Measurements from ENCODE around the gene MAML3. TPM values are rescaled to one million over a fixed set of nuclear protein-coding genes. Genes with fewer than 3 reads are reported as not detected.

Gene MAML3
- total RNA-seq, 1 experiment from 2014 or later, result 0.89 TPM

GRCh38 chr4:139674875-139675550 is 479.0 kb downstream of the MAML3 start:
- DNase-seq (ENCODE audit: unreplicated experiment), result no peak
- Mint-ChIP-seq H3K36me3 (ENCODE audit: insufficient read depth, unreplicated experiment) (peaks cover 24% of the 10 kb centered on the region), H3K4me1 (ENCODE audit: insufficient read depth, unreplicated experiment) (peaks cover 11% of the 10 kb centered on the region), H3K4me3 (ENCODE audit: unreplicated experiment) (no peak overlapping the region), H3K27ac (ENCODE audit: low read depth, unreplicated experiment) (no peak overlapping the region), H3K9me3 (ENCODE audit: unreplicated experiment) (no peaks in the 10 kb centered on the region), H3K27me3 (ENCODE audit: insufficient read depth, unreplicated experiment) (no peaks in the 10 kb centered on the region)
- intact Hi-C loops (cut with micrococcal nuclease), result no loop called here
- ChIA-PET POLR2A (interaction anchor here (1.2 to 1.8 kb wide), 2 partner anchors 9 to 17 kb away, joined by 3 to 10 read pairs; no protein-coding TSS in a partner anchor), CTCF (interaction anchor here (0.6 to 1.7 kb wide), 3 partner anchors 14 to 920 kb away, joined by 3 to 4 read pairs (median 3); no protein-coding TSS in a partner anchor)
- BruUV-seq (replicated peaks), result no TSS peak
- no peak for TF ChIP-seq CTCF (IDR thresholded peaks at IDR 0.05; ENCODE audit: unreplicated experiment)

- BruUV-seq (replicated peaks), result no TSS peak
- intact Hi-C loops (cut with micrococcal nuclease), result no loop called here
- H3K27me3 Mint-ChIP-seq (ENCODE audit: insufficient read depth, unreplicated experiment), result no peaks in the 10 kb centered on the region
- CTCF ChIA-PET, result interaction anchor here (0.7 to 1.8 kb wide), 4 partner anchors 10 to 18 kb away, joined by 3 to 7 read pairs (median 4); no protein-coding TSS in a partner anchor
- H3K4me1 Mint-ChIP-seq (ENCODE audit: insufficient read depth, unreplicated experiment), result peaks cover 24% of the 10 kb centered on the region
- POLR2A ChIA-PET, result interaction anchor here (0.8 kb wide), 1 partner anchor 15 kb away, joined by 3 read pairs; no protein-coding TSS in a partner anchor
- H3K4me3 Mint-ChIP-seq (ENCODE audit: unreplicated experiment), result no peak overlapping the region
- no peak for TF ChIP-seq CTCF (IDR thresholded peaks at IDR 0.05; ENCODE audit: unreplicated experiment)
- no peaks in the 10 kb centered on the region for H3K9me3 Mint-ChIP-seq (ENCODE audit: unreplicated experiment)
- peaks cover 7% of the 10 kb centered on the region for H3K36me3 Mint-ChIP-seq (ENCODE audit: insufficient read depth, unreplicated experiment)
- H3K27ac Mint-ChIP-seq (ENCODE audit: low read depth, unreplicated experiment), result no peak overlapping the region
- DNase-seq (ENCODE audit: unreplicated experiment), result no peak
These were observed 481.3 kb downstream of the MAML3 start for GRCh38 chr4:139672732-139673131.

- intact Hi-C loops (cut with micrococcal nuclease), result no loop called here
- no peak for DNase-seq (ENCODE audit: unreplicated experiment)
- Mint-ChIP-seq H3K27me3 (ENCODE audit: insufficient read depth, unreplicated experiment) (no peaks in the 10 kb centered on the region), H3K27ac (ENCODE audit: low read depth, unreplicated experiment) (no peak overlapping the region), H3K4me3 (ENCODE audit: unreplicated experiment) (no peak overlapping the region), H3K36me3 (ENCODE audit: insufficient read depth, unreplicated experiment) (peaks cover 5% of the 10 kb centered on the region), H3K4me1 (ENCODE audit: insufficient read depth, unreplicated experiment) (peaks cover 24% of the 10 kb centered on the region), H3K9me3 (ENCODE audit: unreplicated experiment) (no peaks in the 10 kb centered on the region)
- ChIA-PET CTCF (interaction anchor here (0.7 to 1.8 kb wide), 3 partner anchors 10 to 16 kb away, joined by 3 to 7 read pairs (median 6); no protein-coding TSS in a partner anchor), POLR2A (no interaction called here)
- no TSS peak for BruUV-seq (replicated peaks)
- TF ChIP-seq CTCF (IDR thresholded peaks at IDR 0.05; ENCODE audit: unreplicated experiment), result no peak
These were observed 481.8 kb downstream of the MAML3 start for GRCh38 chr4:139672215-139672614.

- CTCF ChIA-PET, result interaction anchor here (7.7 kb wide), 1 partner anchor 14 kb away, joined by 72 read pairs; no protein-coding TSS in a partner anchor
- Mint-ChIP-seq H3K4me1 (ENCODE audit: insufficient read depth, unreplicated experiment) (peaks cover 31% of the 10 kb centered on the region), H3K4me3 (ENCODE audit: unreplicated experiment) (no peak overlapping the region), H3K36me3 (ENCODE audit: insufficient read depth, unreplicated experiment) (no peaks in the 10 kb centered on the region), H3K27ac (ENCODE audit: low read depth, unreplicated experiment) (no peak overlapping the region), H3K9me3 (ENCODE audit: unreplicated experiment) (no peaks in the 10 kb centered on the region), H3K27me3 (ENCODE audit: insufficient read depth, unreplicated experiment) (no peaks in the 10 kb centered on the region)
- TF ChIP-seq CTCF (IDR thresholded peaks at IDR 0.05; ENCODE audit: unreplicated experiment), result no peak
- no TSS peak for BruUV-seq (replicated peaks)
- intact Hi-C loops (cut with micrococcal nuclease), result no loop called here
- no peak for DNase-seq (ENCODE audit: unreplicated experiment)
- POLR2A ChIA-PET, result interaction anchor here (0.6 kb wide), 1 partner anchor 60 kb away, joined by 3 read pairs; no protein-coding TSS in a partner anchor
These were observed 483.2 kb downstream of the MAML3 start for GRCh38 chr4:139670775-139671174.
